Right hindlimb (tissue), 1 donor: ENCODE data around the gene FAM32A.
A peak's percentile ranks its signal among the peaks of the same experiment; 100 is the strongest.

Experiments
- DNase-seq: peaks from one replicate; pipeline ENCODE4 v3.0.0-alpha.2; 2018

FAM32A gene

DNA sequence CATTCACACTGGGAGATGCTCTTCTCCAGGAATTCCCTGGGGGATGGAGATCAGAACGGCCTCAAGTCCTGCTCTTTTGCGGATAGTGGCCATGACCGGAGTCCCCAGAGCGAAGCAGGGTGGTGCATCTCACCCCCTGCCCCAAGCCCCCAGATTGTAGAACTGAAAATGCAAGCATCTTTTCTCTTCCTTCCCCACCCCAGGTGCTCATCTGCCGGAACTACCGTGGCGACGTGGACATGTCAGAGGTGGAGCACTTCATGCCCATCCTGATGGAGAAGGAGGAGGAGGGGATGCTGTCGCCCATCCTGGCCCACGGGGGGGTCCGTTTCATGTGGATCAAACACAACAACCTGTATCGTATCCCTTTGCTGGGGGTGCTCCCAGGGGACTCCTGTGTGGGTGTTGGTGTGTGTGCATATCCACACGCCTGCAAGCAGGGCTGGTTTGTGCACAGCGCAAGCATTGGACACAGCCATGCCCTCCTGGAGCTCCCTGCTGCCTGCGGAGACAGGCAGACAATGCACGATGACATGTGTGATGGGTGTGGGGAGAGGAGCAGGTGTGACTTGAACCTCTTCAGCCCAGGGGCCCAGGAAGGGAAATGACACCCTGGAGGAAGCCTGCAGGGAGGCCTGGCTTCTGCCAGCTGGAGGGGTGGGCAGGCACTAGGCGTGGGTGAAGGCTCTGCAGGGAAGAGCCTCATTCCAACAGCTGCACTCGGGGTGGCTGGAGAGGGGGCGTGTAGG, 18.2 kb downstream of the FAM32A start:
- DNase-seq, result no peak

DNA sequence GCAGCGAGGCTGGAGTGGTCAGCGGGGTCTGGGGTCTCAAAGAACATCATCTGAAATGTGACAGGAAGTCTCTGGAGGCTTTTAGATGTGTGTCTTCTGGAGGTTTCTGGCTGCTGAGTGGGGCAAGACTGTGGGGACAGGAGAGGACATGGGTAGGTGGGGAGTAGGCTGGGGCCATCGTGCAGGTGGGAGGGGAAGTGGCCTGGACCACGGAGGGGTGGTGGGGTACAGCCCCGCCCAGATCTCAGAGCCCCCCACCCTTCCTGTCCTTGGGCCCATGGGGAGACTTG, 18.7 kb downstream of the FAM32A start:
- DNase-seq, result no peak

DNA sequence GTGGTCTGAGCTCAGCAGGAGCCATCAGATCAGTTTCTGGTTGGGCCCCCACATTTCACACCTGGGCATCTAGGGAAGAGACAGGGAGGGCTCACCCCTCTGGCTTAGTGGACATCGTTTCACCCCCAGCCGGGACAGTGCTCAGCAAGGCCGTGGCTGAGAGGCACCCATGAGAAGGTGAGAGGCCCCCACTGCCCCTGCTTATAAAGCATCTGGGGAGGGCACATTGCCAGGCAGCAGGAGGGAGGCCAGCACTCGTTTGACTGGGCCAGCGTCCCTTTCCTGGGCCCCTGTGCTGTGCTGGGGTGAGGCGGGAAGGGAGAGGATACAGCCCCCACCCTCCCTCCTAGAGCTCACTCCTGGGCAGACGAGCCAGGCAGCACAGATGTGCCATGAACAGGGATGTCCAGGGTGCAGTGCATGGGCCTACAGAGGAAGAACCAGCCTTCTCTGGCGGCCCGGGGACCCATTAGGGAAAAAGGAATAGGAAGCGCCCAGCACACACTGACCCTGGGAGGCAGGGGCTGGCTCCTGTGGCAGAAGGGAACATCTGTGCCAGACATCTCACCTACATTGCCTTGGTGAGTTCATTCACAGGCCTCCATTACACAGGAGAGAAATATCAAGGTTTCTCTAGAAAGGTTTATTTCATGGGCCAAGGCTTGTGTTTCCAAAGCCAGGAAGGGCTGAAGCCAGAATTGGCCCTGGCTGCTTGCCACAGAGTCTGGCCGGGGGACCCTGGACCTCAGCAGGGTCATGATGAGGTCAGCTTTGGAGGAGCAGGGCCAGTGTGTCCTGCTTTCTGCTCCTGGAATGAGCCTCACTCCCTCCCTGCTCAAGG, 20.2 kb downstream of the FAM32A start:
- DNase-seq, result no peak

GRCh38 chr19:16206046-16206605, 20.9 kb downstream of the FAM32A start:
- DNase-seq, result no peak

DNA sequence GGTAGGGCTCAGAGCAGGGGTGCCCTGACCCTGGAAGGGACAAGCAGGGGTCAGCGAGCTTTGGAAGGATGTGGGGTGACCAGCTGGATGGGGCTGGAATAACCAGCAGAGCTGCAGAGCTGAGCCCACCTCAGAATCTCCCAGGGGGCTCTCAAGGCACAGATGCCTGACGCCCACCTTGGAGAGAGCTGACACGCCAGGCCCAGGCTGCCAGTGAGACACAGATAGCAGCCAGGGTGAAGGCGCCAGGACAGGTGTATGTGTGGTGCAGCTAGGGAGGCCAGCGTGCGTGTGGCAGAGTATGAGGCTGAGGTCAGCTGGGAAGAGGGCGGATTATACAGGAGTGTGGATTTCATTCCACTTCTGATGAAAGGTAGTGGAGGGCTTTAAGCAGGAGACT, 21.4 kb downstream of the FAM32A start:
- DNase-seq, result no peak

DNA sequence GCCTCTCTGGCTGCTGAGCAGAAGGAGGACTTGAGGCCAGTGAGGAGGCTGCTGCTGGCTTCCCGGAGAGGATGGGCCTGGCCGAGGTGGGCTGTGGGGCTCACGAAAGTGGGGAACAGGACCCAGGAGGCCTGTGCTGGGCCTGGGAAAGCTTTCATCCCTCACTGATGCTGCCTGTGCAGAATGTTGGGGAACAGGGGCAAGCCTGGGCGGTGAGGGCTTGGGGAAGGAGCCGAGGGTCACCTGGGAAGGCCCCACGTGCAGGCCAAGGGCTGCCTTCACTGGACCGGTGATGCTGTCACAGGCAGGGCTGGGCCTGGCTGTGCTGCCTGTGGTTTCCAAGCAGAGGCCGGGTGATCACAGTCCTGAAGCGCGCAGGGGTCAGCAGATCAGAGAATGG, 21.9 kb downstream of the FAM32A start:
- peak; percentile 13 for DNase-seq

DNA sequence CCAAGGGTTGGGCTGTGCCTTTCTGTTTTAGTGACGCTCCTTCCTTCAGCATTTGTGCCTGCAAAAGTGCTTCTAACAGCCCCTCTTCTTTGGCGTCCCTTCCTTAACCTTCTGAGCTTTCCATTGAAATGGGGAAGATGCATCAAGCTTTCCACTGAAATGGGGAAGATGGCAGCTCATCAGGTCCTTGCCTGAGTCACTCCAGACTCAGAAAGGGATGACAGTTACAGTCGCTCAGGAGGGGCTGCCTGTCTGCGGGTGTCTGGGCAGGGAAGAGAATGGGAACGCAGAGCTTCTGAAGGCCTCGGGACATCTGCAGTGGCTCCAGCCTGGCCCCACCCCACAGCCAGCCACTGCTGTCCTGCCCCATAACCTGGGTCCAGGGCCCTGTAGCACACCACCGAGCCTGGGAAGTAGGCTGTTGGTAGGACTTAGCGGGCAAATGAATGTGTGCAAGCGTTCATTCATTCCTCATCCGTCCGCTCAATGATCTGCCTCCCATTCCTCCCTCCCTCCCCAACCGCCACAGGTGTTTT, 22.3 kb downstream of the FAM32A start:
- DNase-seq, result no peak

- no peak for DNase-seq
Measured at GRCh38 chr19:16208064-16208759, 23.0 kb downstream of the FAM32A start.

GRCh38 chr19:16208847-16209665, 23.8 kb downstream of the FAM32A start:
- no peak for DNase-seq

- no peak for DNase-seq
Measured at GRCh38 chr19:16210168-16210567, 25.0 kb downstream of the FAM32A start.

GRCh38 chr19:16213076-16213475, 27.9 kb downstream of the FAM32A start:
- DNase-seq, result no peak

DNA sequence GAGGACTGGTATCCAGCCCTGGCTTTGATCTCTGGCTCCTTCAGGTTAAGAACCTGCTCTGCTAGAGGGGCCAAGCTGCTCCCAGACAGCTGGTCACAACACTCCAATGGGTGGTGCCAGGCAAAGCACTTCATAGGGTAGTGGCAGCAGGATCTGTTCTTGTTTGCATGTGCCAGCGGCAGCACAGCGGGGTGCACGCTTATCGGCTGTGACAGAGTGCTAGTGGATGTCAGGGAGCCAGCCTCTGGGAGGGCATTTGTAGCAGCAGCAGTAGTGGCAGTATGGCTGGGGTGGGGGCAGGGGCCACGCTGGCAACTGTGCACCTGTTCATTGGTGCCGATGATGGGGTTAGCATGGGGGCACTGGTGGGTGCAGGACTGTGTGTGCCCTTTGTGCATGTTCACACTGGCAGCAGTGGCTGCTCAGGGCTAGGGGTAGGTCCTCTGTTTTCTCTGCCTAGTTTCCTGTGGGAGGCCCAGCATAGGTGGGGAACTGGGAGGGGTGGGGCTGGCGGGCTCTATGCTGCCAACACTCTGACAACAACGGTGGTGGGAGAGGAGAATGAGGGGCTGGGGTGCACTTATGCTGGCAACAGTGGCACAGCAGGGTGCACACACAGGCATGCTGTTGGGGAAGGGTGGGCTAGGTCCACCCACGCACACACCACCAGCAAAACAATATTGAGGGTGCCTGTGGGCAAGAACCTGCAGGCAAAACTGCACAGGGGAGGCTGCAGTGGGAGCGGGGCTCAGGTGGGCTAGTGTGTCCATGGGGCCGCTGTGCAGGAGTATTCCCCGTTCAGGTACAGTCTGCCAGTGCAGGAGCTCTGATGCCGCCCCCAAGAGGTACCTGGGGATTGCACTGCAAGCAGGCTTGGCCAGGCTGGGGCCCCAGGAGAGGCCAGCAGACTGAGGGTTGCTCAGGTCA, 31.8 kb downstream of the FAM32A start:
- no peak for DNase-seq

GRCh38 chr19:16217716-16218451, 32.7 kb downstream of the FAM32A start:
- DNase-seq, result no peak

- no peak for DNase-seq
Measured at GRCh38 chr19:16218851-16219250, 33.6 kb downstream of the FAM32A start.

DNA sequence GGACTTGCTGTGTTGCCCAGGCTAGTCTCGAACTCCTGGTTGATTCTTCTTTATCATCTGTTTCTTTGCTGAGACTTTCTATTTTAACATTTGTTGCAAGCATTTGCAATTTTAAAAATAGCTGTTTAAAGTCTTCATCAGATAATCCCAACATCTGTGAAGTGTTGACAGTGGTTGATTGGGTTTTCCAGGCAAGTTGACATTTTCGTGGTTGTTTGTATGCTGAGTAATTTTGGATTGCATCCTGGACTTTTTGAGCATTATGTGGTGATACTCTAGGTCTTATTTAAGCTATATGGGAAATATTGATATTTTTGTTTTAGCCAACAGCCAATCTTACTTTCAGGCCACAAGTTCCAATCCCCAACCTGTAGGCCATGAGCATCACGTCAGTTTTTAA, 37.6 kb downstream of the FAM32A start:
- no peak for DNase-seq

DNA sequence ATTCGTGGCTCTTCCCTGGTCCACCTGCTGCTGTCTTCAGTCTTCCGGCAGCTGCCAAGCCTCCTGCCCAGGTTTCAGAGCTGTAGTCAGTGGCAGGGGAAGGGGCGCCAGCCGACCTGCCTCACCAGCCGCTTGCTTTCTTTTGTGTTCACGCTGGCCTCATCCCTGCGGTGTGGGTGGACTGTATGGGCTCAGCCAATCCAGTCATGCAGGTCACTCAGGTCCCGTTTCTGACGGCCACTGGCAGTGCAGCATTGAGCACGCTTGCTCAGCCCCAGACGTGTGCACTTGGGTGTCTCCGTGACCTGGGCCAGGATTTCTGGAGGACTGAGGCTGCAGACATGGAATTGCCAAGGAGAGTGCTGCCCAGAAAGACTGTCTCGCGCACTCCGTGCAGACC, 38.5 kb downstream of the FAM32A start:
- no peak for DNase-seq

DNA sequence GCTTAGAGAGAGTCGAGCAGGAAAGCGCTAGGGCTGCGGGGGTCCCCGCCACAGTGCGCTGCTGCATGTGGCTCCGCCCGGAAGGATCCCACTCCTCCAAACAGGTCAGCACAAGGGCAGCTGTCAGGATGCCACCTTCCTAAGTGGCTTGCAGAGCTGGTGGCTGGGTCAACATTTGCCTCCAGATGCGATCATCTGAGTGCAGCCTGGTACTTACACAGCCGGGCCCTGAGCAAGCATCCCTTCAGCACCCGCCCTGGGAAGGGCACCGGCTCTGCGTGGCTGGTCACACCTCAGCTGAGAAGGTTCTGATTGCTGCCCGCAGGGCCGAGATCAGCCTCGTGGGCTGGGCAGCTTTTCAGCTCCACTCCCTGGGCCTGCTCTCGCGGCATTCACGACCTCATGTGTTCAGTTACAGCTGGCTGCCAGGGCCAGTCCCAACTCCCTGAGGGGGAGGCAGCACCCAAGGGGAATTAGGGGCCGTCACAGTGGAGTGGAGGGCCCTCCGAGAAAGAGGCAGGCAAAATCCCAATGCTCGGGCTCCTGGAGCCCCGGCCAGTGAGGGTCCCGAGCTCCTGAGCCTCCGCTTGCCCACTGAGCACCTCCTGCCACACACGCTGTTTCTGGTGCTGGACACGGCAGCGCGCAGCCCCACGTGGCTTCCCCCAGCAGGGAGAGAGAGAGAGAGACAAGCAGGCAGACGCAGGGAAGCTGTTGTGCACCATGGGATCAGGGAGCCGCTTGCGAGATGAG, 39.3 kb downstream of the FAM32A start:
- DNase-seq, result no peak

GRCh38 chr19:16225279-16226183, 40.3 kb downstream of the FAM32A start:
- no peak for DNase-seq

DNA sequence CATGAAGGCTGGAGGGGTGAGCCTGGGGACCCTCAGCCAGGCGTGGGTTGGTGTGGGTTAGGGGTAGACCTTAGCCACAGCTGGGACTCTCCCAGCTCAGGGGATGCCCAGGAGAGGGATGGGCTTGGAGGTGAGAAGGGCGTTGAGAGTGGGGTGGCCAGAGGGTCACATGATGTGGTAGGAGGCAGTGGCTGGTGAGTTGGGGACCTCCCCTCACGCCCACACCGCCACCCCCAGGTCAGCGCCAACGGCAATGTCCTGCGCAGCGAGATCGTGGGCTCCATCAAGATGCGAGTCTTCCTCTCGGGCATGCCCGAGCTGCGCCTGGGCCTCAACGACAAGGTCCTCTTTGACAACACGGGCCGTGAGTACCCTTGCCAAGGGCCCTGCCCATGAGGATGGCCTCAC, 41.0 kb downstream of the FAM32A start:
- DNase-seq, result no peak
